Measurements from ENCODE around the gene CACNA1F.

The CACNA1F gene

DNA sequence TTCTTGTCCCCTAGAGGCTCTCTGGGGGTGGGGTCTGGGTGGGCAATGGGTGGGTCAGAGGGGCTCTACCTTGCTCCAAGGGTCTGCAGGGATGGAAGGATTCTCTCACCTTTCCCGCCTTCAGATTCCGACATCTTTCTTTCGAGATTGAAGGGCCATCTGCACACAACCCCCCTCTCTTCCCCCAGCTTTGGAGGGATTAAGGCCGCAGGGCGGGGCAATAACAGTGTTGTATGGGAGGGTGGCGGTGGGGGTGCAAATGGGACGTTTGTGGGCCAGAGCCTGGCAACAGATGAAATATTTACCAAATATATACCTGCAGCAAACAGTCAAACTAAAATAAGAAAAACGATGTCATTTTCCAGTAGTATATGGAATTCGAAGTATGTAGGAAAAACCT lies at the start of gene CACNA1F:
TSS of gene CACNA1F (minus strand) at position 165 of the 400 bp plus-strand sequence. CDS start at position 134, 31 bp downstream.
- DNase-seq: no peak

DNA sequence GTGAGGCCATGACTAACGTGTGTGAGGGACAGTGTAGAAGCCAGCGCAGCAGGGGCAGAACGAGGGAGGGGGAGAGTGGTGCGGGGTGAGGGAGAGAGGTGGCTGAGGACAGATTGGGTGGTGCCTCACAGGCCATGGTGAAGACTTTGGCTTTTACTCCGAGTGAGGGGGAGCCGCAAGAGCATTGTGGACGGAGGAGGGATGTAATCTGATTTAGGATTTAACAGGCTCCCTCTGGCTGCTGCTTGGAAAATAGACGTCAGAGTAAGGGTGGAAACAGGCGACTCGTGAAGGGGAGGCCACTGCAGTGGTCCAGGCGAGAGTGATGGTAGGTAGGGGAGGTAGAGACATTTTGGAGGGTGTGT lies 49.5 kb upstream of the CACNA1F start:
- DNase-seq: no peak

DNA sequence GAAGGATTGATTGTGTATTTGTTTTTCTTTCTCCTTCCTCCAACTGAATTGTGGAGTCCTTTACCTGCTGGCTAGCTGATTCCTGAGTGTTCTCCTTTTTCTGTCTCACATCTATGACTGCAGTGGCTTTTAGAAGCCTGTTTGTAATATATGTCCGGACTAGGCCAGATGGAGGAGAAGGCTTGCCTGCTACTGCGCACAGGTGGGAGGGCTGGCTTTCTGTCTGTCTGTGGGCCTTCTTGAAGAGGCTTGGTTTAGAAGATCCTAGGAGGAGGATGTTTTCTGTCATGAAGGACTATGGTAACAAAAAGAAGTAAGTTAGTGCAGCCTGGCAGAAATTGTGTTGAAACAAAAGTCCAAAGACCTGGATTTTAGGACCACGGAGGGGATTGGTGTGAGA lies 44.9 kb upstream of the CACNA1F start:
- DNase-seq: no peak

DNA sequence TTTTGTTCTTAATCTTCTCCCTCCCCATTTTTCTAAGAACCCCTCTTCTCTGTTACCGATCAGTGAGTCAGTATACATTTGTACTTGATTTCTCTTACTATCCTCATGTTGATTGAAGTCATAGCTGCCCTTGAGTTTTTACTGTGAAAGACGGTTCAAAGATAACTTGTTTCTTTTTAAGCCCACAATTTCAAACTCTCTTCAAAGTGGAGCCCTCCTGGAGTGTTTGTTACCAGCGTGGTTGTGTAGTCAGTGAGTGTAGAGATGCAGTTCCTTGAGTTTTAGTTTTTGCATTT lies 44.3 kb upstream of the CACNA1F start:
- DNase-seq: no peak

DNA sequence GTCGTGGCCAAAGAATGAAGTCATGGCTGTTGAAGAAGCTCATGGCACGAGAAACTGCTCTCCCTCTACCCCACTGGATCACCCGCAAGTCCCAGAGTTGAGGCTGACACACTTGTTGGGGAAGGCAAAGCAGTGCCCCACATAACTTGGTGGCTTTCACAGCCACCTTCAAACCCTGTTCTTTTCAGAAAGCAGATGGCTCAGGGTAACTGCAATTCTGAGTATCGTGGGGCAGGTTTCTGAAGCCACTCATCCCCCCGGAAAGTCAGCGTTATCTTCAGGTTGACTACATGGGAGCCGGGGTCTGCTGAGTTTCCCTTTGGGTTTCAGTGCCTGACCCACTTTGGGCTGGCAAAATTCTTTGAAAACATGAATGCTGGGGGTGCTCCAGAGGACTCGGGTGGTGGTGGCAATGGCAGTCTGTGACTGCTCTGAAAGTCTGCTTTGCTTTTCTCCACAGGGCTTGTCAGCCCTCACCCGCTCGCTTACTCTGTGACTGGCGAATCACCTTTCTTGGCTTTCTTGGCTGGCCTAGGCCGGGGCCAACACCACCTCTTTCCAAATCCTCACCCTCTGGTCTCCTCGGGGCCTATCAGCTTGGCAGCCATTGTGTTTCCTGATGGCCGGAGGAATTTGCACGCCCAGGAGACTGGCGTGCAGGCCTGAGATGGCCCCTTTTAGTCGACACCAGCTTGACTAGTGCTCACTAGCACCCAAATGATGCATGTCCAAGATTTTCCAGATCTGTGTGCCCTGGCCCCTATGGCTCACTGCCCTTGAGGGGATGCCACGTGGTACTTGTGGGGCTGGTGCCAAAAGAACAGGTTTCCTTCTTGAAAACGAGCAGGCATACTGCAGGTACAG lies 43.8 kb upstream of the CACNA1F start:
- no peak for DNase-seq

DNA sequence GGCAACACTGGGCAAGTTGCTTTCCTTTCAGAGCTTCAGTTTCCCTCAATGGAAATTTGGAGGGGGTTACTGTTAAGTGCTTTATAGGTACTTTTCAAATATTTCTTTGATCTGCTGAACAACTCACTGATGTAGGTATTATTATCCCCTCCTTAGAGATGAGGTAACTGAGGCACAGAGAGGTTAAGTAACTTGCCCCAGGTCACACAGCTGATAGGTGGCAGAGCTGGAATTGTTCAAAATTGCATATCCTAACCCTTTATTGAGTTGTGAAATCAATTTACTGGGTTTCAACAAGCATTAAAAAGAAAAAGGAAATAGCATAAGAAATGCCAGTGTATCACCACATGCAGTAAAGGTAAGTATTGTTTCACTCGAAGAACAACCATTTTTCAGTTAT lies 43.1 kb upstream of the CACNA1F start:
- DNase-seq: no peak

DNA sequence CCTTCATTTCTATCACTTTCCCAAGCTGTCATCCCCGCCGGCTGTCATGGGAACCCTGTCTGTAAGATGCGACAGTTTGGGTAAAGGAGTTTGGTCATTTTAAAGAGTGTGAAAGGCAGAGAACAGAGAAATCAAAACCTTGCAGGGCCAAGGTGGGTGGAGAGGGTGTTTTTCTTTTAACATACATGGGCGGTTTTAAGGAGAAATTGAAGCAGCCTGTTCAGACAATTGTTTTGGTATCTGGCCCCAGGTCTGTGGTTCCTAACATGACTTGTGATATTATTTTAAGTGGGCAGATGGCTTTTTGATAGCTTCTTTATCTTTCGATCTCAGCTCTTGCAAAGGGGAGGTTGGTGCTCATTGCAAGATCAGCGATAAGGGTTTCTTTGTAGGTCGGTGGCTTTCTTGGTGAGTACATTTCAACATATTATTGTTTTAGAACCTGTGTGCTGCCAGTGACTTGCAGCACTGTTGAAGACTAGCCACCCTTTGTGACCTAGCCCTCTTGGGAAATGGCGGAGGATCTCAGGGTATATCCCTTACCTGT lies 40.1 kb upstream of the CACNA1F start:
- DNase-seq: no peak

DNA sequence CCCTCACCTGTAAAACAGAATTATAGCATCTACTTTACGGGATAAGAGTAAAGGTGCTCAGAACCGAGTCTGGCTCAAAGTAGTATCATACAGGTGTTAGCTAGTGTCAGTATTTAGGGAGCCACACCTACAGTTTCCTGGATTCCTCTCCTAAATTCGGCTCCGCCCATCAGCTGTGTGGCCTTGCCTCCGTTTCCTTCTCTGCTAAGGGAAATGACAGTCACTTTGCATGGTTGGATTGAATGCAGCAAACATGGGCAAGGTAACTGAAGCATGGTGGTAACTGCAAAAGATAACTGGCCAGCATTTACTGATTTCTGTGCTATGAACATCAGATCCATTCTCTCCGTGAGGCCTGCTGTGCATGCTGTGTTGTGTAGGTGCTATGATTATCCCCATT lies 39.3 kb upstream of the CACNA1F start:
- no peak for DNase-seq

DNA sequence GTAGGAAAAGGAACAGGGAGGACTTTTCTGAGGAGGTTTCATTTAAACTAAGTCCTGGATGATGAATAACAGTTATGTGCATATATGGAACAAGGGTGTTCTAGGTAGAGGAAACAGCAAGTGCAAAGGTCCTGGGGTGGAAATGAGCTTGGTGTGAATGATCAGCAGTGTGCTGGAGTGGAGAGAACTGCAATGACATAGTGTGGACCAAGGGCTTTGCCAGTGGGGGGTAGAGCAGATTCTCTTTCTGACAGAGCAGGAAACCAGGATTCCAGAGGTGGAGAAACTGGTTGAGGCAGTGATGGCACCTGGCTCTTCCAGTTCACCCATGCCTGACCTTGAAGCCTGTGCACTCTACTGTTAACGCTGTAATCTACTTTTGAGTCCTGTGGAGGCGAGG lies 38.2 kb upstream of the CACNA1F start:
- no peak for DNase-seq

DNA sequence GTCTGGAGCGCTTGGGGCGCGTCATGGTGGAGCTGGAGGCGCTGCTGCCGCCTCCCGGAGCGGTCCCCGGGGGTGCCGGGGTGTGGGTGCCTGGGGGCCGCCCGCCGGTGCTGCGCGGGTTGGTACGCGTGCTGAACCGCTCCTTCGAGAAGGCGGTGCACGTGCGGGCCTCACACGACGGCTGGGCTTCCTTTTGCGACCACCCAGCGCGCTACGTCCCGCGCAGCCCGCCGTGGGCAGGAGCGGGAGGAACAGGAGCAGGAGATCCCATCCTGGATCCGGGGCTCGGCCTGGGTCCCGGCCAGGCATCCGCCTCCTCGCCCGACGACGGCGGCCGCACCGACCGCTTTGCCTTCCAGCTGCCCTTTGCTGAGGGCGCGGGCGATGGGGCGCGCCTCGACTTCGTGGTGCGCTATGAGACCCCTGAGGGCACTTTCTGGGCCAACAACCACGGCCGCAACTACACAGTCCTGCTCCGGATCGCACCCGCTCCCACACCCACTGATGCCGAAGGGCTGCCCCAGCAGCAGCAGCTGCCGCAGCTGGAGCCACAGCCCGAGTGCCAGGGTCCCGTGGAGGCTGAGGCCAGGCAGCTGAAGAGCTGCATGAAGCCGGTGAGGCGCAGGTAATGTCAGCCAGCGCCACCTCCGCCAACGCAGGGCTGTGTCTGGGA lies 37.2 kb upstream of the CACNA1F start:
- no peak for DNase-seq

DNA sequence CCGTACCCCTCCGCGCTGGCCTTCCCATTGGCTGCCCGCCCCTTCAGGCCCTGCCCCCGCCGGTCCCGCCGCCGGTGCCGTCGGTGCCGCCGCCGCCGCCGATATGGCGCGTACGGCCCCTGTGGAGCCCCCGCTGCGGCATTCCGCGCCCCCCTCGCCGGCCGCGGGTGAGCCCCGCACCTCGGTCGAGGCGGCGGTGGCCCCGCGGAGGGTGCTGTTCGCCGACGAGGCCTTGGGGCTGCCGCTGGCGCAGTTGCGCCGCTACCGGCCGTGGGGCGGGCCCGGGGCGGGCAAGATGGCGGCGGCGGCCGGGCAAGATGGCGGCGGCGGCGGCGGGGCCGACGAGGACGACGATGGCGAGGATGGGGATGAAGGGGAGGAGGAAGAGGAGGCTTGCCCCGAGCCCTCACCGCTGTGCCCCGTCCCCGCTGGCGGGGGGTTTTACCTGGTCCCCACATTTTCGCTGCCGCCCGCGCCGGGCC lies 36.7 kb upstream of the CACNA1F start, which contains the start of gene PPP1R3F:
TSS of gene PPP1R3F (plus strand) at position 27 of the 482 bp plus-strand sequence. CDS start at position 104, 77 bp downstream.
- DNase-seq: peak in 1 of 2 experiments; percentile 25

DNA sequence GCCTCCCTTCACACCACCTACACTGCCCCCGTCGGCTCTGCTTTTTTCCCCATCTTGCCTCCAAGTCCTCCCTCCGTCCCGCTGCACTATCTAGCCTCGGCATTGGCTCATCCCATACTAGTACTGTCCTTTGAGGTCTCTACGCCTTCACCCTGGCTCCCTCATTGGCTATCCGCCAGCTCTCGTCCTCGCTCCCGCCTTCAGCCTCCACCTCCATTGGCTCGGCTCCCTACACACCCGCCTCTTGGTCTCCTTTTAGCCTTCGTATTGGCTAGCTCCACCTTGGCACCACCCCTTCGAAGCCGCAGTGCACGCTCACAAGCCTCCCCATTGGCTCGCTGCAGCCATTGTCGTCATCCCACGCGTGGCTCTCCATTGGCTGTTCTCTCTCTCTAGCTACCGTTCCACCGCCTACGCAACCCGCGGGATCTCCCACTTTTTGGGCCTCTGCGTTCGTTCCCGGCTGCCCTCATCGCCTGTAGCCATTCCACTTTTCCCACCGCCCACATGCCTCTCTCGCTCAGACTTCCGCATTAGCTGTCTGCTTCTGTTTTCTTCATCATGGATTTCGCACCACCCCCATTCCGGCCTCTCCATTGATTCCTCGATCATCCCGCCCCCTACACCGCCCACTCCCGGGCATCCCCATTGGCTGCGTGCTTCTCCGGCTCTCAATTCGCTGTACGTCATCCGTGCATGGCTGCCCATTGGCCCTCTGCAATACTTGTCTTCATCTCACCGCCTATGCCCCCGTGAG lies 36.0 kb upstream of the CACNA1F start:
- DNase-seq: peak; percentile 93 to 95

DNA sequence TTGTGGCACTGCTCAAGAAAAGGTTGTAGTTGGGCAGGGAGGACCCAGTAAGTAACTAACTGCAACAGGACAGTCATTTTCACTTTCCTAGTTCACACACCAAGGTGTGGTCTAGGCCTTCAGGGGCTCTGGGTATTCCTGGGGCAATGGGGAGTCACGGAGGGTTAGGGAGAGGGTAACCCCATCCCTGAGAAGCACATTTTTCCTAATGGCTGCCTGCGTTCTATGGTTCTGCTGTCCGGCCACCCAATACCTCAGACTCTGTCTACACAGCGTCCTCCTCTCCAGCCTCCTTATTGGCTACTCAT lies 35.5 kb upstream of the CACNA1F start:
- DNase-seq: no peak

DNA sequence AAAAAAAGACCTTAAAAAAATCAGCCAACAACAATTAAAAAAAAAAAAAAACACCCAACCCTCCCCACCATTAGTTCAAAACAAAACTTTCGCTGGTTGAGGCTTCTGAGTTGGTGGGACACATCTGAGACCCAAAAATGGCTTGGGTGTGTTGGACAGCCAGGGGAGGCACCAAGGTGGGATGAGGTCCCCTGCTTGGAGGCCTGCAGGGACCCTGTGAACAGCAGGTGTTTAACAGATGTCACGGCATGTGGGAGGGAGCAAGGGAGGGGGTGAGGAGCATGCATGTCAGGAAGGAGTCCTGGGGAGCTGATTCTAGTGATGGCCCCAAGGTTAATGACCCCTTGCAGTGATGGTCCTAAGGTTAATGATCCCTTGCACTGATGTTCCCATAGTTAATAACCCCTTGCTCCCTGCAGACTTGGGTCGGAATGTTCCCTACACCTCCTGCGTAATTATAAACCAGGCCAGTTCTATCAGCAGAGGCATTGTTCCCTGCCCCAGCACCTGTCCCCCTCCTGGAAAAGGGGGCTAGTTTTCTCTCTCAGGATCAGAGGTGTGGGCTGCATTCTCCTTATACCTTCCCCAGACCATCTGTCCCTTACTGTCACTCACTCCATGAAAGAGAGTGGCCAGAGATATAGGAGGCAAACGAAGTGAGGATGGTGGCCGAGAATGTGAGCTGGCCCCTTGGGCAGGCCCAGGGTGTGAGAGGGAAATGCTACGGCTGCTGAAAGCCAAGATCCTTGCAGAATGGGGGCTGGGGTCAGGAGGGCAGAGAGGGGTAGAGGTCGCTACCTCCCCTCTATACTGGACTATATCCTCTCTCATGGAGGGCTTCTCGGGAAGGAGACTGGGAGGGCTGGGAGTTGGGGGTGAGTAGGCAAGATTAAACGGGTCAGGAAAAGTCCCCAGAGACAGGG lies 33.6 kb upstream of the CACNA1F start:
- DNase-seq: no peak

DNA sequence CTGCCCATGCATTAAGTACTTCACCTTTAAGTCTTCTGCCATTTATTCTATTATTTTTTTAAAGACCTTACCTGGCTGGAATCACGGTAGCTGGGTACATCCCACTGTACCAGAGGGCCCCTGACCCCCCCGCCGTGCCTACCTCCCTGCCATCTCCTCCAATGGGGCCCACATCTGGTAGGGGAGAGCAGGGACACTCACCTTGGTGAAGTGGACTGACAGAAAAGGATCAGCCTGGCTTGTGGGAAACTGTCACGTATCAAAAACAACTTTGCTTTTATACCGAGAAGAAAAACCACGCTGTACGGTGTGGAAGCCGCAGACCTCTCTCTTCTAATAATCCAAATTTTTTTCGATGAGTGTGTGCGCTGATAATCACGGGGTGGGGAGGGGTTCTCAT lies 31.3 kb upstream of the CACNA1F start, which contains the start of gene FOXP3:
TSS of gene FOXP3 (minus strand) at position 251 of the 400 bp plus-strand sequence. CDS start 6,205 bp downstream, outside the sequence.
- no peak for DNase-seq

DNA sequence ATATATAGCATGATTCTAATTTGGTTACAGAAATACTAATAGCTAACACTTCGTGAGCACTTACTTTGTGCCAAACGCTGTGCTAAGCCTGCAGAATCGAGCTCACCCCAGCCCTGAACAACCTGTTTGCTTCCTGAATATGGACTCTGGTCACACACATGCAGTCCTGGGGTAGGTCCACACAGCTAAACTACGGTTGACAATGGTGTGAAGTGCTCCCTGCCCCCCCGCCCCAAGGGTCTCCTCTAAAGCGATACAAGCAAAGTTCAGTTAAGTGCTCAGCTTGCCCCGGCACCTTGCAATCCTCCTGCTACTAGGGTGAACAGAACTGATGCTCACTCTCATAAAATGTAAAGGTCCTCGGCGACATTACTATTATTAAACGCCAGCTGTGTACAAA lies 30.5 kb upstream of the CACNA1F start:
- DNase-seq: no peak

DNA sequence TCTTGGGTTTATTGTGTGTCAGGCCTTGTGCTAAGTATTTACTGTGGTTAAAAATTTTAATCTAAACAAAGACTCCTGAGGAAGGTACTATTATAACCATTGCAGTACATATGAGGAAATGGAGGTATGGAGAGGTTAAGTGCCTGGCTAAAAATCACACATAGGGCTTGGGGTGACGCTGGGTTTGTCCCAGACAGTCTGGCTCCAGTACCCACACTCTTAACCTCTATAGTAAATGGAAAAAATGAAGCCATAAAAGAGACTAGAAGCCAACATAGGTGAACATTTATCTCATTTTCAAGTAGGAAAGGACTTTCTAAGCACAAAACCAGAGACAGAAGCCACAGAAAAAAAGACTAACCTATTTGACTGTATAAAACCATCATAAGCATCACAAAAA lies 29.5 kb upstream of the CACNA1F start:
- DNase-seq: no peak

DNA sequence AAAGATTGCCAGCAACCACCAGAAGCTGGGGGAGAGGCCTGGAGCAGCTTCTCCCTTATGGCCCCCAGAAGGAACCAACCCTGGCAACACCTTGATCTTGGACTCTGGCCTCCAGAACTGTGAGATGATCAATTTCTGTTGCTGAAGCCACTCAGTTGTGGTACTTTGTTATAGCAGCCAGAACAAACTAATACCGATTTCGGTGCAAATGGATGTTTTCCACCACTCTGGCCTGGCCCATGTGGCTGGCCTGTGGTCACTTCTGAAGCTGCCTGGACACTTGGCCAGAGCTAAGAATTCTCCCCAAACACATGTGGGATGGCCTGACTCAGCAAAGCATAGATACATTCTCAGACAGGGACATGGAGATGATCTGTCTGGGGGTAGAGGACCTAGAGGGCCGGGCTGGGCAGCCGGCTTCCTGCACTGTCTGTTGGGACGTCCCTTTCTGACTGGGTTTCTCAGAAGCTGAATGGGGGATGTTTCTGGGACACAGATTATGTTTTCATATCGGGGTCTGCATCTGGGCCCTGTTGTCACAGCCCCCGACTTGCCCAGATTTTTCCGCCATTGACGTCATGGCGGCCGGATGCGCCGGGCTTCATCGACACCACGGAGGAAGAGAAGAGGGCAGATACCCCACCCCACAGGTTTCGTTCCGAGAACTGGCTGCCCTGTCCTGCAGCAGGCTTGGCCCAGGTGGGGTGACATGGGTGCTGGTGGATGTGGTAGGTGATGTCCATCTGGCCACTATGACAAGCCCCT lies 27.3 kb upstream of the CACNA1F start:
- DNase-seq: no peak

DNA sequence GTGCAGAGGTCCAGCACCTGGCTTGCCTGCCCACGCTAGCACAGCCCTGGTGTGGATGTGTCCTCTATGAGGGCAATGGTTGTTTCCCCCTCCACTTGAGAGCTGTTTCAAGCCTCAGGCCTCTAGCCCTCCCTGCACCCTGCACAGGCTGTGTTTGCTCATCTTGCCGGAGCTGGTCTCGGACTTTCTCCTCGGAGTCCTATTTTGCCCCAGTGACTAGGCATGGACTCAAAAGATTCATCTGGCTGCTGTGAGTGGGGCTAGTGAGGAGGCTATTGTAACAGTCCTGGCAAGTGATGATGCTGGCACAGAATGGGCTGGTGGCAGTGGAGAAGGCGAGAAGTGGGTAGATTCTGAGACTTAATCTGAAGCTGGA lies 25.6 kb upstream of the CACNA1F start:
- DNase-seq: no peak

DNA sequence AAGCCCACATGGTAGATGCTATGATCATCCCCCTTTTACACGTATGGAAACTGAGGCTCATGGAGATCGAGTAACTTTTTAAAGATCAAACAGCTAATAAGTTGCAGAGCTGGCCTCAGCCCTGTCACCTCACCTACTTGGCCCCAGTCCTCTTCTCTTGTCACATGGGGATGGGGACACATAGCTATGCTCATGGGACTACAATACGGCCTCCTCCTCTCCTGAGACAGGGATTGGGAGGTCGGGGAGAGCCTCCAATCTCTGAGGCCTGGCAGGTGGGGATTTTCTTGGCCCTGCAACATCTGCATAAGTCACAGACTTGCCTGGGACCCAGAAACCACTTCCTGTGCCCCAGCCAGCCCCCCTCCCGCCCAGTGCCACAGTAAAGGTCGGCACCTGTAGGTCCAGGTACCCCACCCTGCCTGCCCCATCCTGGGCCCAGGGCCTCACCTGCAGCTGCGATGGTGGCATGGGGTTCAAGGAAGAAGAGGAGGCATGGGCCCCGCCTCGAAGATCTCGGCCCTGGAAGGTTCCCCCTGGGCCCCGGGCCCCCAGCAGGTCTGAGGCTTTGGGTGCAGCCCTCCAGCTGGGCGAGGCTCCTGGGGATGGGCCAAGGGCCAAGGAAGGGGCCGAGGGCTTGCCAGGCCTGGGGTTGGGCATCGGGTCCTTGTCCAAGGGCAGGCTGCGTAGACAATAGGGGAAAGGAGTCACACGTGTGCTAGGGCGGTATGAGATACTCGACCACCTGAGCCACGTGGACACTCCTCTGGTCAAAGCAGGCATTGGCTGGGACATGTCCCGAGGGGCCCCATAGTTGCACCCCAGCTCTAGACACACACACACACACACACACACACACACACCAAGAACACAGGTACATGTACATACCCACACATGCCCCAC lies 25.0 kb upstream of the CACNA1F start:
- no peak for DNase-seq

Data from activated CD4-positive, alpha-beta T cell treated with anti-CD3 and anti-CD28 coated beads, Interleukin-2, amount 50 U/mL, for 4 hours (primary cell).